HG03097 (cell line): ENCODE measurements around the gene NHERF1.

ENCODE experiments used
- ATAC-seq: cut with Tn5 transposase; IDR thresholded peaks from one replicate; pipeline ENCODE4 v1.9.1; 2021; ENCODE audit not compliant: unreplicated experiment, low FRiP score

Gene NHERF1

DNA sequence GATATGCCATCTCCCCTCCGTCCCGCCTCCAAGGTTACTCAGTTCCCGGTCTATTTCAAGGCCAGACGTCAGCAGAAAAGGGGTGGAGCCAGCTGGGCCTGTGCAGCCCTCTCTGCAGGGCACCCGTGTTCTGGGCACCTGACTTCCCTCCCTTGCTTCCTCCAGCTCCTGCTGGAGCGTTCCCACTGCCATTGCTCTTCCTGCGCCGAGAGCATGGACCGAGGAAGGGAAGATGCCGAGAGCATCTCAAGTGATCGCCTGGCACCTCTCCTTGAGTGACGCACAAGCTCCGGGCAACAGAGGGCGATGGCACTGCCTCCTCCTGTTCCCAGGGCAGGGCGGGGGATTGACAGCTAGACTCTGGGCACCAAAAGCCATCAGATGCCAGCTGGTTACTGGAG lies 57.2 kb downstream of the NHERF1 start:
- no peak for ATAC-seq

DNA sequence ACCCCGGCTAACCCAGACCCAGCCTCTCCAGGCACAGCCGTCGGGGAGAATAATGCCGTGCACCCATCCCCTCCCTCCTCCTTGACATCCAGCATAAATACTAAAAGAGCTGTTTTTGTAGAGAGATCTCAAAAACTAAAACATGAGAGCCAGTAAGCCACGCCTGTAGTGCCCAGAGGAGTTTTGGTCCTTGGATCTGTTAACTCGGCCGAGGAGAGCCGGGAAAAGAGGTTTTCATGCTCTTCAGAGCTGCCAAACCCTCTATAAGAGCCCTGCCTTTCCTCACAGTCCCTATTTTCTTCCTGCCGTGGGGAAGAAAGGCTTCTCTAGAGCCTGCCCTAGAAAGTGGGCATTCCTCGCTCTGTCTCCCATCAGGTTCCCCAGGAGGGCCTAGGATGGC lies 57.9 kb downstream of the NHERF1 start:
- no peak for ATAC-seq

DNA sequence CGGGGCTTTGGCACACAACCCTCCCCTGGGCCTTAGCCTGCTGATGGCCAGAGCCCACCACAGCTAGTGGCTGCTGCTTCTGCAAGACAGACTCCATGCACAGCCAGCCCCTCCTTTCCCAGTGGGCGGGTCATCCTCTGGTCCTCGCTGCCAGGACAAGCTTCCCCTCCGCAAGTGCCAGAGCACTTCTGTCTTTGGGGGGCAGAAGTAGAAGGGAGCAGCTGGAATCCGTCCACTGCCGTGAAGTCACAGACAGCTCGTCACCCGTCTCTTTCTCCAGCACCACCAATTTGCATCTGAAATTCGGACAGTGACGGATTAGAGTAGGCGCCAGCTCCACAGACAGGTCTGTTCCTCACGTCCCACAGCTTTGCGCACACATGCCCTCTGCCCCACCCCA lies 59.0 kb downstream of the NHERF1 start:
- no peak for ATAC-seq

DNA sequence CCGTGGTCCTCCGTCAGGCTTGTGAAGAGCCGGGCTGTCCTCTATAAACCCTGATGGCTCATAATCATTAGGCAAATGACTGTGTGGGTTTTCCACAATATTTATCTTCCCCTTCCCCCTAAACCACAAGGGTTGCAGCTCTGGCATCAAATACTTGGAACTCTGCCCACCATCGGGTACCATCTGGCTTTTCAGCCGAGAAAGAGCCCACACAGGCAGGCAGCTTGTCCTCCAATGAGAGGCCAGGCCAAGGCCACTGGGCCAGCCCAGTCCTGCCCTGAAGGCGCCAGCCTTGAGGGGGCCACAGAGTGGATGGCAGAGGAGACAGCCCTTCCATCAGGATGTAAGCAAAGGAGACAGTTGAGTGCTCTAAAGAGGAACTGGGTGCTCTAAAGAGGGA lies 59.5 kb downstream of the NHERF1 start:
- ATAC-seq: no peak

DNA sequence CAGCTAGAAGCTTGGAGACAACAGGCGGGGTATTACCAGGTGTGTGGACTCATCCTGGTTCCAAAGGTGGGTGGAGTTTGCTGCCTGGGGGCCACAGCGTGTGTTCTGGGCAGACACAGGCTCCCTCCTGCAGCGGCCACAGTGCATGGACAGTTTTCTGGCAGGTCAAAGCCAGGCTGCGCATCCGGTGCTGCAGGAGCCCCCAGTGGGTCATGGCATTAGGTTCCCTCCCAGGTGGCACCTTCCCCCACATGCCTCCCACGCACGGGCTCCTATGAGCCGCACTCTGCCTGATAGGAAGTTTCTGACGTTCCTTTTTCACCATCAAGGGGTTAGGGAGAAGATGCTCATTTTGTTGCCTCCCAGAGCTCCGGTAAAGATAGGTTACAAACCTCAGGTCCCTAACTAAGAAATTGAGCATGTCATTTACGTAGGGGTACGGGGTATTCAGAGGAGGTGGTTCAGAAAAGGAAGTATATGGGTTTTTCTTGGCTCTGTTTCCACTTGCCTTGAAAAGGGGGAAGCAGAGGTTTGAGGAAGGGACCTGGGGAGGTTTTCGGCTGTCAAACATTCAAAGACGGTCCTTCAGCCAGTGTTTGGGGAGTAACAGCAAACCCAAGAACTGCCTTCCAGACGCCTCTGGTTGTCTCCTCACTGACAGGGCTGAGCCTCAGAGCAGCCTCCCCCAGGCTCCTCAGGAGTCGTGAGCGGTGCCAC lies 60.4 kb downstream of the NHERF1 start:
- ATAC-seq: no peak

DNA sequence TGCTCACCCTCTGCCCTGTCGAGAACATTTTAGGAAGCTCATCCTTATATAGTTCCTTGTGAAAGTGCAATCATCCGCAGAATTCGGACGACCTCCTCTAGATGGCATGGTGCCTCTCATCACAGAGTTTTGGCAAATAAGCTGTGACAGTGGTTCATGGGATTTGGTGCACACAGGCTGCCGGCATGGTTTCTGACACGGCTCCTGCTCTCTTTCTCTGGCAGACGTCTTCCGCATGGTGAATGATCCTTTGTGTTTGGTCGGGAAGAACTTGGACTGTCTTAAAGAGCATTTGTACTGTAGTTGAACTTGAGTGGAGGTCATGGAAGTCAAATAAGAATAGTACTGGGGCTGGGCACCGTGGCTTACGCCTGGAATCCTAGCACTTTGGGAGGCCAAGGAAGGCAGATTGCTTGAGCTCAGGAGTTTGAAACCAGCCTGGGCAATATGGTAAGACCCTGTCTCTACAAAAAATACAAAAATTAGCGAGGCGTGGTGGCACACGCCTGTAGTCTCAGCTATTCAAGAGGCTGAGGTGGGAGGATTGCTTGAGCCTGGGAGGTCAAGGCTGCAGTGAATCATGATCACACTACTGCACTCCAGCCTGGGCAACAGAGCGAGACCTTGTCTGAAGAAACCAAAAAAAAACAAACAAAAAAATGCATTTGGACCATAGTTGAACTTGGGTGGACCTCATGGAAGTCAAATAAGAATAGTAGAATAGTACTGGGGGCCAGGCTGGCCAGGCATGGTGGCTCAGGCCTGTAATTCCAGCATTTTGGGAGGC lies 62.5 kb downstream of the NHERF1 start:
- no peak for ATAC-seq

DNA sequence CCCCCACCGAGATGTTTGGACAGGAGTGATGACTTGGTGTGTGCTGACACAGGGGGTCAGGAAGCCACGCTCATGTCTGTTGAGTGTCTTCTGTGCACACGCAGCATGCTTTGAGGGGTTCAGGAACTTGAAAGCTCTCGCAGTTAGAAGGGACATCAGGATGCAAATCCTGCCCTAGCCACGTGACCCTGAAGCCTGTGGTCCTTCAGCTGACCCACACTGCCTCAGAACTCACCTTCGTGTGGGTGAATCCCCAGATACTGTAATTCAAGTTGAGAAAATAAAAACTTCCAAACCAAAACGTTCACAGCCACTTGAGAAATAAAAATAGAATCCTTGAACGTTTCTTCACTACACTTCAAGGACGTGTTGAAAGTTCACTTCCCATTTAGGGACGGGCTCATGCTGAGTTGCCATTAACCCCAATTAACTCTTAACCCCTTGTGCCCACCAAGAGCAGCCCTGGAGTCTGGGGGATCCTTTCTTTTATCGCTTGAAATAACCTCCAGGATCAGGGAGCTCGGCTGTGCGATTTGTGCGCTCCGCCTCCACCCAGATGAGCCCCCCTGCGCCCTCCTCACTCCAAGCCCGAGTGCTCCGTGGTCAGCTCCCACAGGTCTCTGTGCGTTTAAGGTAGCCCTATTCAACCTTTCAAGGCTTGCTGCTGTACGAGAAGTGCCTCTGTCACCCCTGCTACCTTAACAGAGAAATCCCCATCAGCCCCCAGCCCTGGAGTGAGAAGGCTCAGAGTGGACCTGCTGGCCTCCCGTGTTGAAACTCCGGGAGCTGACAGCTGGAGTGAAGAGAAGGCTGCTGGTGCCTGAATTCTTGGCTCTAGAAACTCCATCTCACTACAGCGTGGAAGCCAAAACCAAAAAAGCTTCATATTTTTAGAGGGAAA lies 63.9 kb downstream of the NHERF1 start:
- ATAC-seq: no peak

DNA sequence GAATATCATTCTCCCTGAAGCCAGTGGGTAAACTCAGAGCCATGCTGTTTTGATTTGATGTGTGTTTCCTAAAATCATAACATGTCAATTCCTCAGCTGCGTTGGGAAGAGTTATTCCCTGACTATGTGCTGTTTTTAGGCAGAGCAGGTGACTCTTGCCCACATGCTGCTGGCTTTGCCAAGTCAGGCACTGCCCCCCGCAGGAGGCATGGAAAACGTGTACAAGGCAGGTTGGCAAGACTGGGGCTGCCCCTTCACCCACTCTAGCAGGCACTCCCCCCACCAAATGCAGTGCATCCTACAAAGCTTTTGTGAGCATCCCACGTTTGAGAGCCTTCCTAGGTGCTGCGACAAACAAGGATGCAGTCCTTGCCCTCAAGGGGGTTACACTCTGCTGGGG lies 66.0 kb downstream of the NHERF1 start:
- ATAC-seq: no peak

DNA sequence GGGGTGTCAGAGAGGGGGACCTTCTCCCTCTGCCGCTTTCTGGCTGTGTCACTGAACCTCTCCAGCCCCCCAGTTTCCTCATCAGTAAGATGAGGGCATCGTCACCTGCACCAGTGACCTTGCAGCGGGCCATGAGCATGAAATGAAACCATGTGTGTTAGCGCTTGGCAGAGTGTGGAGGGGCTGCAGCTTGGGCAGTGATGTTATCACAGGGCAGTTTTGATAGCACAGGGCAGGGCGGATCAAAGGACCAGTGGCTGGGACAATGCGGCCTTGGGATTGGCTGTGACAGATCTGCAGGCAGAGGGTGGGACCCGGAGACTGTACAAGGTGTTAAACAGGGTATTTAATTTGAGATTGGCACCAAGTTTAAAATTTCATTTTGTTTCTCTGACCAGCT lies 66.6 kb downstream of the NHERF1 start:
- no peak for ATAC-seq

DNA sequence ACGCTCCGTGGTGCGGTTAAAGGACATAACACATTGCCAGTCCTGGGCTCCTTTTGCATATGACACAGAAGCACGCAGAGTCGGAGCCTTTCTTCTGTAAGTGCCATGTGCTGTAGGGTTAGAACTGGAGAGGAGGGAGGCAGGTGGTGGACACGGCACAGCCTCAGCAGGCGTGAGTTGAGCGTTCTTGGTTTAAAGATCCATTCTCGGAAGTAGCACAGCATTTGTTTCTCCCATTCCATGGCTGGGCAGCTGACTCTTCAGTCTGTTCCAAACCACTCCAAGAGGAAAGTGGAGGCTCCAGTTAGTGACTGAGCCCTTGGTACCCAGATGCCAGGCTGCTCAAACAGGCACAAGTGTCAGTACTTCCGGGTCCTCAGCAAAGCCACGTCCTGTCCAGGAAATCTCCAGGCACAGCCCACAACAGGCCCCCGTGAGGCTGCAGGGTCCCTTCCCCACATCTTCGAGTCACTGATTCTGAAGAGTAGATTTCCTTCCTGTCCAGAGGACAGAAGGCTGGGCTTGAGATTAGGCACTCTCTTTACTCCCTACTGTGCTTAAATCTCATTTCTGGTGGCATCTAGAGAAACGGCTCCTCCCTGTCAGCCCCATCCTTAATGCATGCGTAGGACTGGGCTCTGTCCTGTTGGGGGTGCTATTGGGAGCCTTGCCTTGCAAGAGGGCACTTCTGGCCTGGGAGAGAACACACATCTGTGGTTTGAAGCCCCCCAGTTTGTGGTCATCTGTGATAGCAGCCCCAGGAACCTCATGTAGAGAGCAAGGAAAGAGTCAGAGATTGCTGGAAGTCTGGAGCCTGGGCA lies 67.3 kb downstream of the NHERF1 start:
- ATAC-seq: no peak

DNA sequence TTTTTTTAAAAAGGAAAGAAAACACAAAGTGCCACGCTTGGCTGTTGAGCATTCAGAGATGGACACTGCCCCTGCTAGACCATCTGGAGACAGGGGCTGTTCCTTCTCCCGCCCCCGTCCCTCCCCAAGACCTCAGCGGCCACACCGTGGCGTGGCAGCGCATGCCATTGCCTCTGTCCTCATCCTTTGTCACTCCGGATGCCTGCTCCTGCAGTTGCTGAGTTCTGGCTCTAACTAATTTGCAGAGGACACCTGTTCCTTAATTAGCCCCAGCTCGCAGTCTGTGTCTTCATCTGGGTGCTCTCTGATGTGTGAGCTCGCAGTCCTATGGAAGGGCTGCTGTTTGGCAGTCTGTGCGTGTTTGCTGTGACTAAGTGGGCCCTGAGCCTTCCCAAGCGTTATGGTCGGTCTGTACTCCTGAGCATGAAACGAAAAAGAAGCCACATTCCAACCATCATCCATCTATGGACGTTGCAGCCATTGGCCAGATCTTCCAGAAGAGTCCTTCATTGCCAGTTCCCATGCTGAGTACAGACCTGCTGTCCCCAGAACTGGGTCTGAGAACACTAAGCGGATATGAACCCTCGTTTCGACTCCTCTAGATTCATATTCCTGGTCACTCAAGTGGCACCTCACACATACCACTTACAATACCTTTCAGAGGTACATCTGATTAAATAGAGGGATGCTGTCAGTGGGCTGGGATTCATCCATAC lies 68.6 kb downstream of the NHERF1 start:
- no peak for ATAC-seq

DNA sequence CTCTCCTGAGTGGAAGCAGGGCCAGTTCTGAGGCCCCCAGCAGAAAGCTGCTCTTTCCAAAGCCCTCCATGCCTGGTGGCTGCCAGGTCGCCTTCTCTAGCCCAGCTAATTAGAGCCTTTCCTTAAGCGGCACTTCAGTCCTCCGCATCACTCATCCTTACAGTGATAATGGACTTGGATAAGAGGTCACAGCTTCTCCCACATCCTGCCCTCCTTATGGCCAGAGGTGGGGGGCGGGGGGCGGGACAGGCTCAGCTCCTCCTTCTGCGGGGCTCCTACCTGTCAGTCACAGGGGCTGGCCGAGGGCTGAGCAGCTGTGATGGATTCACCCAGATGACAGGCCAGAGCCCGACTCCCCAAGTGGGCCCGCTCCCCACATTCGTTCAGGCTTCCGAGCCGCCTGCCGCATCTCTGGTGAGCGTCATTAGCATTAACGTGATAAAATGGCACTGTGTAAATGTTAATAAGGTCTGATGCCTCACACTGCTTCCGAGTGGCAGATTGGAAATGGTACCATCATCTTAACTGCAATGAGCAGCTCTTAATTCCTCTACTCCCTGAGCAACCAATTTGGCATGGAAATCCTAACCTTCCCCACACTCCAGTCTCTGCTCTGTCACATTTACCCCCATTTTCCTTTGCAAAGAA lies 70.0 kb downstream of the NHERF1 start:
- no peak for ATAC-seq
